HG03045 (cell line): ENCODE data around the gene PGP.

ENCODE experiments used
- ATAC-seq: cut with Tn5 transposase; IDR thresholded peaks from one replicate; pipeline ENCODE4 v1.9.1; 2021; ENCODE audit warnings: mild to moderate bottlenecking, moderate library complexity; ENCODE audit not compliant: unreplicated experiment

The PGP gene

DNA sequence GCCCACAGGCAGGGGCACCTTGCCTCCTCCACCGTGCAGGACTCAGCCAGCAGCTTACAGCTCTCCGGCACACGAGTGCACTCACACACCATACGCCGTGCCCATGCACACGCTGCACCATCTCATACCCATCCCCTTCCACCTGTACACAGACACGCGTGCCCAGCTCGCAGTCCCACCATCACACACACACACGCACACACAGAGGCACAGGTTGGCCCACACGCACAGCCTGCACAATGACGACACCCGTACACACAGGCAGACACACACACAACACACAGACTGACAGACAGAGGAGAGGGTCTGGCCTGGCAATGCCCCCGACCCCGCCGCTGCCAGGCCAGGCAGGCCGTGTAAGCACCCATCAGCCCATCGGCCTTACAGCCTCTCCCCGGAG lies 30.3 kb downstream of the PGP start:
- no peak for ATAC-seq

DNA sequence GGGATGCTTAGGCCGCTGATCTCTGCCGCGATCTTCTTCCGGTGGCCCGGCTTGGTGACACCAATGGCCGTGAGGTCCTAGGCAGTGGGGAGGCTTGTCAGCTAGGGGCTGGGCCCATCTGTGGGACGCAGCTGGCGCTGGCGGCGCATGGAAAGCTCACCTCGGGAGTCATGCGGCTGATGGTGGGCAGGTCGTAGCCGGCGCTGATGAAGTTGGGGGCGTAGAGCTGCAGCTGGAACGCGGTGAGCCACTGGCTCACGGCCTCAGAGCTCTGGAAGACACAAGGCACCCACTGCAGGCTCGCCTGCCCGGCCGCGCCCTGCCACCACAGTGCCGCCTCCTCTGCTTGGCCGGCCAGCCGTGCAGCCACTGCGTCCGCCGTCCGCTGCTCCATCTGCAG lies 31.0 kb downstream of the PGP start:
- no peak for ATAC-seq

- no peak for ATAC-seq
Observed at GRCh38 chr16:2181952-2182351, 32.7 kb downstream of the PGP start.

GRCh38 chr16:2180962-2181923 lies 33.4 kb downstream of the PGP start:
- ATAC-seq: no peak

GRCh38 chr16:2180461-2180860 lies 34.2 kb downstream of the PGP start:
- no peak for ATAC-seq

- no peak for ATAC-seq
Observed at GRCh38 chr16:2179576-2179975, 35.1 kb downstream of the PGP start.

DNA sequence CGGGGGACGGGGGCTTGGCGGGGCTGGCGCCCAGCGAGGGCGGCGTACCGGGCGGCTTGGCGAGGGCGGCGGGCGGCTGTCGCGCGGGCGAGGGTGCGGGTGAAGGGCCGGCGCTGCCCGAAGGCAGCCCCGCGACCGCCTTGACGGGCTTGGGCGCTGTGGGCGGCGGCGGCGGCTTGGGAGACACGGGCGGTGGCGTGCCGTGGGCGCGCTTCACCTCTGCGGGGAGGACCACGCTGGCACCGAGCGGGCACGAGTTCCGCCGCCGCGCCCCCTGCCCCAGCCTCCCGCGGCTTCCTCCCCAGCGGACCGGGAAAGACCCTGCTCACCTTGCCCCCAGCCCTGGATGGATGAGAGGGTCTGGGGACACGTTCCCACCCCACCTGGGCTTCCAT lies 35.5 kb downstream of the PGP start:
- ATAC-seq: no peak

- ATAC-seq: no peak
Observed at GRCh38 chr16:2178321-2179106, 36.1 kb downstream of the PGP start.

GRCh38 chr16:2177561-2177960 lies 37.1 kb downstream of the PGP start:
- no peak for ATAC-seq

DNA sequence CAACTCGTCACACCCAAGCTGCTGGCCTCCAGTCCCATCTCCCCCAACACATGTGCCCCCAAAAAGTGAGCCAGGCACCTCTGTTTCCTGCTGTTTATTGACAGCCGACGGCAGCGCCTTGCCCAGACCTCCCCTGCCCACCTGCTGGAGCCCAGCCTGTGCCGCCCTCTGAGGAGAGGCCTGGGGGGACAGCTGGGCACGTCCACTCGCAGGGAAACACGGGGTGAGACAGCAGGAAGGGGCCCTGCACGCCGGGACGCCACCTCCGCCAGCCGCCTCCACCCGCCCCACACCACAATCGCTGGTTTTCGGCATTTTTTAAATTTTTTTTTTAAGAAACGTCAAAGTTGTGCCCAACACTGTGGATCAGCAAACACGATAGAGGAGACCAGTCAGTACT lies 37.5 kb downstream of the PGP start:
- no peak for ATAC-seq

GRCh38 chr16:2176047-2176446 lies 38.6 kb downstream of the PGP start:
- no peak for ATAC-seq

DNA sequence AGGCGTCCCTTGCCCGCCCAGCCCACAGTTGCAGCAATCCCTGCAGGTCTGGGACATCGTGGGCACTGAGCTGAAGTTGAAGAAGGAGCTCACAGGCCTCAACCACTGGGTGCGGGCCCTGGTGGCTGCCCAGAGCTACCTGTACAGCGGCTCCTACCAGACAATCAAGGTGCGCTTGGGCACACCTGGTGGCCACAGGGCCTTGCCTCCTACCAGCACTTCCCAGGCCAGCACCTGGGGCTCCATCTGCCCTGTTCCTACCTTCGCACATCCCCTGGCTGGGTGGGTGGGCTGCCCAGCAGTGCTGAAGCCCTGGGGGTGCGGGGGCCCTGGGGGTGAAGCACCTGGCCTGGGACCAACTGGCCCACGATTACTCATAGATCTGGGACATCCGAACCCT lies 39.2 kb downstream of the PGP start:
- ATAC-seq: no peak

- no peak for ATAC-seq
Observed at GRCh38 chr16:2174396-2175131, 40.1 kb downstream of the PGP start.

DNA sequence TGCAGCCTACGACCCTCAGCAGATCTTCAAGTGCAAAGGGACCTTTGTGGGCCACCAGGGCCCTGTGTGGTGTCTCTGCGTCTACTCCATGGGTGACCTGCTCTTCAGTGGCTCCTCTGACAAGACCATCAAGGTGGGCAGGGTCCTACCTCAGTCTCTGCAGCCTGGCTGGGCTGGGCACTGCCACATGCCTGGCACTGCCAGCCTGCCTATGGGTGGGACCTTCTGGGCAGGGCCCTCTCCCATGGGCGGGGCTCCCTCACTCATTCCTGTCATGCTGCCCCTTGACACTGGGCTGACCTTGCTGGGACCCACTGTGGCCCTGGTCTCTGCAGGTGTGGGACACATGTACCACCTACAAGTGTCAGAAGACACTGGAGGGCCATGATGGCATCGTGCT lies 40.7 kb downstream of the PGP start:
- ATAC-seq: no peak

GRCh38 chr16:2173366-2173765 lies 41.3 kb downstream of the PGP start:
- no peak for ATAC-seq

- no peak for ATAC-seq
Observed at GRCh38 chr16:2172688-2173335, 41.8 kb downstream of the PGP start.

DNA sequence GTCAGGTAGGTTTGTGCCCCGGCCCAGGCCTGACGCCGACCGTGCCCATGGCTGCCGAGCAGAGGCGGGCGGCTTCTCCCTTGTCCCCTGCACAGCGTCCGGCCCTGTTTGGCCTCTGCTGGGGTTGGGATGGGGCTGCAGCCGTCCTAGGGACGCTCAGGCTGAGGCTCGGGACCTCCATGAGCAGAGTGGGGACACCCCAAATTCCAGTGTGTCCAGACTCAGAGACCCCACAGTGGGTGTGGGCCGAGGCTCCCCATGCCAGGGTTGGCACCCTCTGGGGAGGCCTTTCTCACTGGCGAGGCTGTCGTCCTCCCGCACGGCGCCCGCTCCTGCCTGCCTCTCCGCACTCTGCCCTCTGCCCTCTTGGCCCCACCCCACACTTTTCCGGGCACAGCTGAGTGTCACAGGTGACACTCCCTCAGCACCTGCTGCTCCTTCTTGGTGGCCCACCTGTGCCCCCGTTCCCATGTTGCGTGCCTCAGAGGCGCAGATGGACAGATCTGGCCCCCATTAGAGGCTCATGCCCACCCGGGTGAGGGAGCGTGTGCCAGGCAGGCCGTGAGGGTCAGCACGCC lies 43.0 kb downstream of the PGP start:
- no peak for ATAC-seq

DNA sequence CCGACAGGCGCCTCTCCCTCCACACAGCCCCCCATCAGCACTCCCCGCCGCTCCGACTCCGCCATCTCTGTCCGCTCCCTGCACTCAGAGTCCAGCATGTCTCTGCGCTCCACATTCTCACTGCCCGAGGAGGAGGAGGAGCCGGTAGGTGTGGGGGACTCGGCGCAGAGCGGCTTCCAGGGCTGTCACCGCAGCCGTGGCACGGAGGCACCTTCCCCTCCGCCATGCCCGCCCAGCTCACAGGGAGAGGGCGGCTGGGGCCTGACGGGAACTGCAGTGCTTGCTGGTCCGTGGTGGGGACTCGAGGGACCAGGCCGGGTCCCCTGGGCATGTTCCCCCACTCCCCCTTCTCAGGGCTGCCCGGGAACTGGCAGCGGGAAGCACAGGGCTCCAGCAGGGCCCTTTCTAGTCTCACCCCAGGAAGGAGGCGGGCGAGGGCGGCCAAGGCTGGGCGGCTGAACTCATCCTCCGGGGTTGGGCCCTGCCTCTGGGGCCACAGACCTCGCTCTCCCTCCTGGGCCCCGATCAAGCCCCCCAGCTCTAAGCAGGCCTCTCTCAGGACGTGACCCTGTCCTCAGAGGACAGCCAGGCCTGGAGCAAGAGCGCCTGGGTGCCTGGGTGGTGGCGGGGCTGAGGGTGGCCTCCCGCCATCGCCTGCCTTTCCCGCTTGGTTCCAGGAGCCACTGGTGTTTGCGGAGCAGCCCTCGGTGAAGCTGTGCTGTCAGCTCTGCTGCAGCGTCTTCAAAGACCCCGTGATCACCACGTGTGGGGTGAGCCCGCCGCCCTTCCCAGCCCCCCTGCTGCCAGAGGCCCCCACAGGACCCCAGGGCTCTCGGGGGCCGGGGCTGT lies 43.8 kb downstream of the PGP start:
- ATAC-seq: no peak

- no peak for ATAC-seq
Observed at GRCh38 chr16:2170080-2170479, 44.6 kb downstream of the PGP start.
